Panc1 (cell line): Measurements from ENCODE around the gene SMARCA2. TPM values are rescaled to one million over a fixed set of nuclear protein-coding genes. Genes with fewer than 3 reads are reported as not detected.

Experiments
- ATAC-seq: fragments of 200-7000 bp; cut with Tn5 transposase; 2 replicates; pipeline ENCODE4 v1.9.1; 2020; ENCODE audit warnings: mild to moderate bottlenecking, moderate library complexity
- BruUV-seq: library from RNA; stranded (reverse); fragments of 400-500 nt; replicated peaks from 2 replicates; lab custom pipeline; 2021; lab: Mats Ljungman, UMichigan
- CTCF ChIA-PET: fragments of 300-600 bp; sonication (Branson Sonifier 250); formaldehyde crosslinking; loops from one replicate; lab custom pipeline; 2022; ENCODE audit warnings: antibody characterized with exemption; lab: Charles Lee
- POLR2A ChIA-PET: fragments of 300-600 bp; sonication (Branson Sonifier 250); formaldehyde crosslinking; loops from one replicate; lab custom pipeline; 2022; ENCODE audit warnings: antibody characterized with exemption; lab: Charles Lee
- DNase-seq: peaks from one replicate; pipeline ENCODE4 v3.0.0-alpha.2; 2010; ENCODE audit warnings: low read depth, low spot score
- H3K27ac ChIP-seq: 2 replicates; pipeline ENCODE4 v1.5.1; 2011; ENCODE audit warnings: mild to moderate bottlenecking, low read length, inconsistent platforms
- H3K27me3 ChIP-seq: fragments of 200-500 bp; sonication (Bioruptor generic); 2 replicates; pipeline ENCODE4 v1.6.0; 2014; ENCODE audit warnings: low read length, inconsistent platforms; ENCODE audit not compliant: control insufficient read depth, insufficient read depth
- H3K36me3 ChIP-seq: fragments of 200-500 bp; sonication (Bioruptor generic); 2 replicates; pipeline ENCODE4 v1.5.1; 2014; ENCODE audit warnings: inconsistent platforms, mild to moderate bottlenecking, low read length, moderate library complexity; ENCODE audit not compliant: control insufficient read depth, insufficient read depth
- H3K4me1 ChIP-seq: 2 replicates; pipeline ENCODE4 v1.5.1; 2011; ENCODE audit warnings: inconsistent platforms, mild to moderate bottlenecking, low read length, moderate library complexity; ENCODE audit not compliant: control insufficient read depth, insufficient read depth
- H3K4me3 ChIP-seq, 2 experiments: 2 replicates each; pipeline ENCODE4 v1.5.1; 2011 to 2012; ENCODE audit warnings: low read depth in 2 of 2, low read length in 2 of 2, mild to moderate bottlenecking in 2 of 2, inconsistent platforms in 1 of 2, moderate library complexity in 1 of 2
- H3K9me3 ChIP-seq: fragments of 200-500 bp; sonication (Bioruptor generic); 2 replicates; pipeline ENCODE4 v1.5.1; 2014; ENCODE audit warnings: low read depth, mild to moderate bottlenecking, inconsistent platforms, low read length, moderate library complexity; ENCODE audit not compliant: control insufficient read depth, insufficient read depth
- POLR2AphosphoS5 ChIP-seq: IDR thresholded peaks from 2 replicates; pipeline ENCODE4 v1.6.1; 2012; ENCODE audit warnings: mild to moderate bottlenecking, low read depth, low read length, moderate library complexity
- SIN3A ChIP-seq: IDR thresholded peaks from 2 replicates; pipeline ENCODE4 v1.6.1; 2012; ENCODE audit warnings: low read depth, mild to moderate bottlenecking, low read length, moderate library complexity, borderline replicate concordance; ENCODE audit not compliant: insufficient read depth
- TCF7L2 ChIP-seq: IDR thresholded peaks from 2 replicates; pipeline ENCODE4 v1.6.1; 2011; ENCODE audit warnings: mild to moderate bottlenecking, low read depth, low read length, inconsistent platforms
- in situ Hi-C: cut with HindIII; loops from 2 replicates; pipeline ENCODE4 v1.10.0; 2016; ENCODE audit warnings: low sequenced_read_pairs, low pct_unique_long_range_greater_than_20kb
- intact Hi-C: fragments of 100-400 bp; cut with micrococcal nuclease; formaldehyde crosslinking; loops from one replicate; pipeline ENCODE4 v1.10.0; 2022; ENCODE audit not compliant: unreplicated experiment
- total RNA-seq: library from RNA; stranded (reverse); gene quantifications from one replicate; pipeline ENCODE4 v1.2.1, GENCODE V29; 2021; ENCODE audit not compliant: unreplicated experiment
- TF ChIP-seq, protein P1 (sequence below), 2 experiments: IDR thresholded peaks; 2 replicates each; pipeline ENCODE4 v1.6.1; 2011 to 2012; ENCODE audit warnings: low read depth in 2 of 2, control low read depth in 1 of 2, low read length in 1 of 2, mild to moderate bottlenecking in 1 of 2, moderate library complexity in 1 of 2; ENCODE audit not compliant: insufficient read depth in 1 of 2
- TF ChIP-seq, protein P2 (sequence below): fragments of 450-650 bp; IDR thresholded peaks from 2 replicates; pipeline ENCODE4 v1.5.1; 2017; ENCODE audit warnings: mild to moderate bottlenecking

SMARCA2 gene
- total RNA-seq, 1 experiment from 2014 or later: 13.3 TPM

DNA sequence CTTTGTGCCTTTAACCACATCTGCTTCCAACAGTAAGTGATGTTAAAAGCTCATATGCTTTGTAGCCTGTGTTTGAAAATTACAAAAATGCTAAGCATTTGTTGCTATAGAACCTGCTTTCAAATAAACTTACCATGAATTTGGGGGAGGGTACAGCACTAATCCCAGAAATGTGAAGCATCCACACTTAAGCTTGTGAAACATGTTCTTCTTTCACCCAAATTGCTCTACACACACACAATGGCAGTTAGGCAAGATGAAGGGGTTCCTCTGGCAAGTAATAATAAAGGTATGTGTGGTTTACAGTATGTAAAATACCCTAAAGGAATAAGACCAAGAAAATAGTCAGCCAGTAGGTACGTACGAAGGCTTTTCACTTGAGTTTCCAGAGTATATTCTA lies 165.6 kb downstream of the SMARCA2 start:
- TF ChIP-seq, protein P1, sequence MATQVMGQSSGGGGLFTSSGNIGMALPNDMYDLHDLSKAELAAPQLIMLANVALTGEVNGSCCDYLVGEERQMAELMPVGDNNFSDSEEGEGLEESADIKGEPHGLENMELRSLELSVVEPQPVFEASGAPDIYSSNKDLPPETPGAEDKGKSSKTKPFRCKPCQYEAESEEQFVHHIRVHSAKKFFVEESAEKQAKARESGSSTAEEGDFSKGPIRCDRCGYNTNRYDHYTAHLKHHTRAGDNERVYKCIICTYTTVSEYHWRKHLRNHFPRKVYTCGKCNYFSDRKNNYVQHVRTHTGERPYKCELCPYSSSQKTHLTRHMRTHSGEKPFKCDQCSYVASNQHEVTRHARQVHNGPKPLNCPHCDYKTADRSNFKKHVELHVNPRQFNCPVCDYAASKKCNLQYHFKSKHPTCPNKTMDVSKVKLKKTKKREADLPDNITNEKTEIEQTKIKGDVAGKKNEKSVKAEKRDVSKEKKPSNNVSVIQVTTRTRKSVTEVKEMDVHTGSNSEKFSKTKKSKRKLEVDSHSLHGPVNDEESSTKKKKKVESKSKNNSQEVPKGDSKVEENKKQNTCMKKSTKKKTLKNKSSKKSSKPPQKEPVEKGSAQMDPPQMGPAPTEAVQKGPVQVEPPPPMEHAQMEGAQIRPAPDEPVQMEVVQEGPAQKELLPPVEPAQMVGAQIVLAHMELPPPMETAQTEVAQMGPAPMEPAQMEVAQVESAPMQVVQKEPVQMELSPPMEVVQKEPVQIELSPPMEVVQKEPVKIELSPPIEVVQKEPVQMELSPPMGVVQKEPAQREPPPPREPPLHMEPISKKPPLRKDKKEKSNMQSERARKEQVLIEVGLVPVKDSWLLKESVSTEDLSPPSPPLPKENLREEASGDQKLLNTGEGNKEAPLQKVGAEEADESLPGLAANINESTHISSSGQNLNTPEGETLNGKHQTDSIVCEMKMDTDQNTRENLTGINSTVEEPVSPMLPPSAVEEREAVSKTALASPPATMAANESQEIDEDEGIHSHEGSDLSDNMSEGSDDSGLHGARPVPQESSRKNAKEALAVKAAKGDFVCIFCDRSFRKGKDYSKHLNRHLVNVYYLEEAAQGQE (IDR thresholded peaks at IDR 0.05; ENCODE audit: insufficient read depth in 1 of 2, low read depth in 2 of 2, low read length in 1 of 2): no peak
- TF ChIP-seq POLR2AphosphoS5 (no peak), SIN3A (no peak), TCF7L2 (no peak)
- TF ChIP-seq, protein P2, sequence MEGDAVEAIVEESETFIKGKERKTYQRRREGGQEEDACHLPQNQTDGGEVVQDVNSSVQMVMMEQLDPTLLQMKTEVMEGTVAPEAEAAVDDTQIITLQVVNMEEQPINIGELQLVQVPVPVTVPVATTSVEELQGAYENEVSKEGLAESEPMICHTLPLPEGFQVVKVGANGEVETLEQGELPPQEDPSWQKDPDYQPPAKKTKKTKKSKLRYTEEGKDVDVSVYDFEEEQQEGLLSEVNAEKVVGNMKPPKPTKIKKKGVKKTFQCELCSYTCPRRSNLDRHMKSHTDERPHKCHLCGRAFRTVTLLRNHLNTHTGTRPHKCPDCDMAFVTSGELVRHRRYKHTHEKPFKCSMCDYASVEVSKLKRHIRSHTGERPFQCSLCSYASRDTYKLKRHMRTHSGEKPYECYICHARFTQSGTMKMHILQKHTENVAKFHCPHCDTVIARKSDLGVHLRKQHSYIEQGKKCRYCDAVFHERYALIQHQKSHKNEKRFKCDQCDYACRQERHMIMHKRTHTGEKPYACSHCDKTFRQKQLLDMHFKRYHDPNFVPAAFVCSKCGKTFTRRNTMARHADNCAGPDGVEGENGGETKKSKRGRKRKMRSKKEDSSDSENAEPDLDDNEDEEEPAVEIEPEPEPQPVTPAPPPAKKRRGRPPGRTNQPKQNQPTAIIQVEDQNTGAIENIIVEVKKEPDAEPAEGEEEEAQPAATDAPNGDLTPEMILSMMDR: no peak
- ChIA-PET POLR2A (no interaction called here), CTCF (interaction anchor here (0.6 kb wide), 1 partner anchor 49 kb away, joined by 7 read pairs; no protein-coding TSS in a partner anchor)
- DNase-seq: no peak
- H3K36me3 ChIP-seq: no peaks in the 10 kb centered on the region
- no peaks in the 10 kb centered on the region for H3K27me3 ChIP-seq
- BruUV-seq: no TSS peak
- H3K9me3 ChIP-seq: no peaks in the 10 kb centered on the region
- no peak overlapping the region for H3K4me3 ChIP-seq
- no peaks in the 10 kb centered on the region for H3K4me1 ChIP-seq
- no peak for ATAC-seq
- in situ Hi-C loops (no loop called here), intact Hi-C loops (no loop called here)
- no peak overlapping the region for H3K27ac ChIP-seq

DNA sequence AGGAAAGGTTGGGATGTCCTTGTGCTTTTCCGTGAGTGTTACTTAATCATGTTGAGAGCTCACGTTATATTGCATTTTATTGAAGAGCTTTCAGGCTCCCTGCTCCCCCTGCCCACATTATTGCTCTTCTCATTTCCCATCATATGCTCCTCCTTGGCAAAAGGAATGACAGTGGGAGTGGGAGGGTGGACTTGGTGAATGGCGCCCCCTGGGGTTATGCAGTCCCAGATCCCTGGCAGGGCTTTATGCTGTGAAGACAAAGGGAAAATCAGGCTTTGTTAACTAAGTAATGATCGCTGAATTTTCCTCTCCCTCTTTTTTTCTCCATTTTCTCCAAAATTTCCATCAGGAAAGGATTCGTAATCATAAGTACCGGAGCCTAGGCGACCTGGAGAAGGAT lies 166.6 kb downstream of the SMARCA2 start:
- no peak for DNase-seq
- no peaks in the 10 kb centered on the region for H3K36me3 ChIP-seq
- ATAC-seq: no peak
- H3K9me3 ChIP-seq: no peaks in the 10 kb centered on the region
- H3K27ac ChIP-seq: no peak overlapping the region
- TF ChIP-seq, protein P2: peak; percentile 48
- no peak for TF ChIP-seq TCF7L2
- in situ Hi-C loops: no loop called here
- POLR2A ChIA-PET: no interaction called here
- H3K27me3 ChIP-seq: no peaks in the 10 kb centered on the region
- no peak overlapping the region for H3K4me3 ChIP-seq
- intact Hi-C loops: no loop called here
- H3K4me1 ChIP-seq: no peaks in the 10 kb centered on the region
- BruUV-seq: no TSS peak
- CTCF ChIA-PET: no interaction called here
